Calu3 (cell line): Measurements from ENCODE around the gene SORBS1. TPM values are rescaled to one million over a fixed set of nuclear protein-coding genes. Genes with fewer than 3 reads are reported as not detected.

Experiments
- BruUV-seq: library from RNA; stranded (reverse); fragments of 400-500 nt; replicated peaks from 2 replicates; lab custom pipeline; 2021; lab: Mats Ljungman, UMichigan
- CTCF ChIA-PET: fragments of 300-600 bp; sonication (Branson Sonifier 250); formaldehyde crosslinking; loops from one replicate; lab custom pipeline; 2022; ENCODE audit warnings: antibody characterized with exemption; lab: Charles Lee
- DNase-seq: peaks from one replicate; pipeline ENCODE4 v3.0.0; 2022
- H3K27ac Mint-ChIP-seq: one replicate; pipeline ENCODE4 v1.8.0; 2022; ENCODE audit warnings: mixed read lengths; ENCODE audit not compliant: unreplicated experiment
- H3K27me3 Mint-ChIP-seq: one replicate; pipeline ENCODE4 v1.8.0; 2022; ENCODE audit warnings: mixed read lengths; ENCODE audit not compliant: unreplicated experiment
- H3K36me3 Mint-ChIP-seq: one replicate; pipeline ENCODE4 v1.8.0; 2022; ENCODE audit warnings: mild to moderate bottlenecking, moderate library complexity, mixed read lengths; ENCODE audit not compliant: insufficient read depth, unreplicated experiment
- H3K4me1 Mint-ChIP-seq: one replicate; pipeline ENCODE4 v1.8.0; 2022; ENCODE audit warnings: mild to moderate bottlenecking, low read depth, mixed read lengths; ENCODE audit not compliant: unreplicated experiment
- H3K4me3 Mint-ChIP-seq: one replicate; pipeline ENCODE4 v1.8.0; 2022; ENCODE audit warnings: mild to moderate bottlenecking, low read depth, moderate library complexity, mixed read lengths; ENCODE audit not compliant: unreplicated experiment
- H3K9me3 Mint-ChIP-seq: one replicate; pipeline ENCODE4 v1.8.0; 2022; ENCODE audit warnings: low read depth, mixed read lengths; ENCODE audit not compliant: unreplicated experiment
- CTCF ChIP-seq: fragments of 200-600 bp; IDR thresholded peaks from one replicate; pipeline ENCODE4 v1.8.0; 2022; ENCODE audit warnings: antibody characterized with exemption; ENCODE audit not compliant: unreplicated experiment
- intact Hi-C: fragments of 100-400 bp; cut with micrococcal nuclease; formaldehyde crosslinking; loops from one replicate; pipeline ENCODE4 v1.10.0; 2022; ENCODE audit not compliant: unreplicated experiment
- total RNA-seq: library from RNA; stranded (reverse); gene quantifications from 2 replicates; pipeline ENCODE4 v1.2.3, GENCODE V29; 2022

The SORBS1 gene
- total RNA-seq, 1 experiment from 2014 or later: 2.8 TPM

- Mint-ChIP-seq H3K27ac (no peak overlapping the region), H3K36me3 (no peaks in the 10 kb centered on the region), H3K9me3 (no peaks in the 10 kb centered on the region), H3K4me3 (no peak overlapping the region), H3K4me1 (peaks cover 8% of the 10 kb centered on the region), H3K27me3 (peaks cover 20% of the 10 kb centered on the region)
- intact Hi-C loops: no loop called here
- DNase-seq: no peak
- no peak for TF ChIP-seq CTCF
- no TSS peak for BruUV-seq
- CTCF ChIA-PET: no interaction called here
These were observed 11.1 kb upstream of the SORBS1 start for GRCh38 chr10:95572131-95572820.

GRCh38 chr10:95571390-95571789, 10.2 kb upstream of the SORBS1 start:
- BruUV-seq: no TSS peak
- no peaks in the 10 kb centered on the region for H3K36me3 Mint-ChIP-seq

GRCh38 chr10:95569368-95569767, 8.2 kb upstream of the SORBS1 start:
- no TSS peak for BruUV-seq
- CTCF ChIA-PET: no interaction called here
- peaks cover 8% of the 10 kb centered on the region for H3K4me1 Mint-ChIP-seq
- no peak for TF ChIP-seq CTCF
- H3K9me3 Mint-ChIP-seq: no peaks in the 10 kb centered on the region
- intact Hi-C loops: no loop called here
- no peak for DNase-seq
- no peaks in the 10 kb centered on the region for H3K36me3 Mint-ChIP-seq
- H3K4me3 Mint-ChIP-seq: no peak overlapping the region
- peaks cover 25% of the 10 kb centered on the region for H3K27me3 Mint-ChIP-seq
- H3K27ac Mint-ChIP-seq: no peak overlapping the region

More at GRCh38 chr10:95571390-95571789, 10.2 kb upstream of the SORBS1 start:
- TF ChIP-seq CTCF: no peak
- Mint-ChIP-seq H3K27me3 (peaks cover 21% of the 10 kb centered on the region), H3K9me3 (no peaks in the 10 kb centered on the region), H3K27ac (no peak overlapping the region), H3K4me1 (peaks cover 8% of the 10 kb centered on the region), H3K4me3 (no peak overlapping the region)
- intact Hi-C loops: no loop called here
- no peak for DNase-seq
- CTCF ChIA-PET: no interaction called here

- H3K4me3 Mint-ChIP-seq: no peak overlapping the region
- CTCF ChIA-PET: no interaction called here
- H3K4me1 Mint-ChIP-seq: peaks cover 8% of the 10 kb centered on the region
- H3K9me3 Mint-ChIP-seq: no peaks in the 10 kb centered on the region
- intact Hi-C loops: no loop called here
- no TSS peak for BruUV-seq
- H3K27me3 Mint-ChIP-seq: peaks cover 12% of the 10 kb centered on the region
- no peak overlapping the region for H3K27ac Mint-ChIP-seq
- TF ChIP-seq CTCF: no peak
- DNase-seq: no peak
- no peaks in the 10 kb centered on the region for H3K36me3 Mint-ChIP-seq
These were observed 6.9 kb upstream of the SORBS1 start for GRCh38 chr10:95567903-95568630.
